Epidermal melanocyte (primary cell): Measurements from ENCODE around the gene IGSF9.

Experiments
- DNase-seq: peaks from one replicate; pipeline ENCODE4 v3.0.0; 2011; ENCODE audit warnings: low spot score; ENCODE audit not compliant: insufficient read length

Gene IGSF9

GRCh38 chr1:159974350-159974965, 29.0 kb upstream of the IGSF9 start:
- no peak for DNase-seq

- no peak for DNase-seq
Measured at GRCh38 chr1:159973350-159973940, 28.0 kb upstream of the IGSF9 start.

- no peak for DNase-seq
Measured at GRCh38 chr1:159972443-159973205, 27.2 kb upstream of the IGSF9 start.

GRCh38 chr1:159970932-159971342, 25.5 kb upstream of the IGSF9 start:
- DNase-seq: no peak

GRCh38 chr1:159968901-159969300, 23.5 kb upstream of the IGSF9 start:
- DNase-seq: no peak

- no peak for DNase-seq
Measured at GRCh38 chr1:159965263-159965662, 19.9 kb upstream of the IGSF9 start.

GRCh38 chr1:159964144-159964543, 18.7 kb upstream of the IGSF9 start:
- no peak for DNase-seq

GRCh38 chr1:159962176-159962575, 16.8 kb upstream of the IGSF9 start:
- no peak for DNase-seq

GRCh38 chr1:159961636-159962035, 16.2 kb upstream of the IGSF9 start:
- no peak for DNase-seq

- DNase-seq: no peak
Measured at GRCh38 chr1:159960721-159961381, 15.4 kb upstream of the IGSF9 start.

- no peak for DNase-seq
Measured at GRCh38 chr1:159959451-159959850, 14.0 kb upstream of the IGSF9 start.

- no peak for DNase-seq
Measured at GRCh38 chr1:159958719-159959380, 13.4 kb upstream of the IGSF9 start.

GRCh38 chr1:159957824-159958268, 12.4 kb upstream of the IGSF9 start:
- DNase-seq: no peak

- no peak for DNase-seq
Measured at GRCh38 chr1:159955456-159955855, 10.0 kb upstream of the IGSF9 start.

GRCh38 chr1:159953536-159954515, 8.4 kb upstream of the IGSF9 start, which contains the start of gene SLAMF9:
TSS of gene SLAMF9 (minus strand) at chr1:159954237. CDS start at chr1:159954137, 100 bp downstream.
- DNase-seq: no peak

- no peak for DNase-seq
Measured at GRCh38 chr1:159952932-159953331, 7.5 kb upstream of the IGSF9 start.

GRCh38 chr1:159951551-159951950, 6.1 kb upstream of the IGSF9 start:
- DNase-seq: no peak

- no peak for DNase-seq
Measured at GRCh38 chr1:159951016-159951415, 5.6 kb upstream of the IGSF9 start.

GRCh38 chr1:159949981-159950381, 4.6 kb upstream of the IGSF9 start:
- no peak for DNase-seq

- DNase-seq: no peak
Measured at GRCh38 chr1:159949123-159949522, 3.7 kb upstream of the IGSF9 start.
